ENCODE data around the gene RBP3. TPM values are rescaled to one million over a fixed set of nuclear protein-coding genes. Genes with fewer than 3 reads are reported as not detected.

Gene RBP3
- total RNA-seq, 4 donors from 2014 or later: not detected

GRCh38 chr10:47310090-47310505 lies 38.1 kb upstream of the RBP3 start:
- no peaks in the 10 kb centered on the region for H3K27me3 ChIP-seq
- H3K9me3 ChIP-seq: no peaks in the 10 kb centered on the region
- H3K27ac ChIP-seq: no peak overlapping the region
- no peak overlapping the region for H3K4me3 ChIP-seq
- ATAC-seq: no peak
- H3K4me1 ChIP-seq: no peaks in the 10 kb centered on the region
- intact Hi-C loops (cut with DNase I; ENCODE audit: low total_unique reads): no loop called here
- TF ChIP-seq POLR2A (IDR thresholded peaks at IDR 0.05): no peak
- TF ChIP-seq, protein P1, sequence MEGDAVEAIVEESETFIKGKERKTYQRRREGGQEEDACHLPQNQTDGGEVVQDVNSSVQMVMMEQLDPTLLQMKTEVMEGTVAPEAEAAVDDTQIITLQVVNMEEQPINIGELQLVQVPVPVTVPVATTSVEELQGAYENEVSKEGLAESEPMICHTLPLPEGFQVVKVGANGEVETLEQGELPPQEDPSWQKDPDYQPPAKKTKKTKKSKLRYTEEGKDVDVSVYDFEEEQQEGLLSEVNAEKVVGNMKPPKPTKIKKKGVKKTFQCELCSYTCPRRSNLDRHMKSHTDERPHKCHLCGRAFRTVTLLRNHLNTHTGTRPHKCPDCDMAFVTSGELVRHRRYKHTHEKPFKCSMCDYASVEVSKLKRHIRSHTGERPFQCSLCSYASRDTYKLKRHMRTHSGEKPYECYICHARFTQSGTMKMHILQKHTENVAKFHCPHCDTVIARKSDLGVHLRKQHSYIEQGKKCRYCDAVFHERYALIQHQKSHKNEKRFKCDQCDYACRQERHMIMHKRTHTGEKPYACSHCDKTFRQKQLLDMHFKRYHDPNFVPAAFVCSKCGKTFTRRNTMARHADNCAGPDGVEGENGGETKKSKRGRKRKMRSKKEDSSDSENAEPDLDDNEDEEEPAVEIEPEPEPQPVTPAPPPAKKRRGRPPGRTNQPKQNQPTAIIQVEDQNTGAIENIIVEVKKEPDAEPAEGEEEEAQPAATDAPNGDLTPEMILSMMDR (IDR thresholded peaks at IDR 0.05 in 4 of 5, conservative IDR thresholded peaks at IDR 0.05 in 1 of 5): no peak
- in situ Hi-C loops (cut with MboI; ENCODE audit: low sequenced_read_pairs in 4 of 4): loop anchor here in 3 of 4 donors (10.0 kb wide), 3 partner anchors 255 to 285 kb away; no protein-coding TSS in a partner anchor
- H3K36me3 ChIP-seq: no peaks in the 10 kb centered on the region
- no peak for DNase-seq

DNA sequence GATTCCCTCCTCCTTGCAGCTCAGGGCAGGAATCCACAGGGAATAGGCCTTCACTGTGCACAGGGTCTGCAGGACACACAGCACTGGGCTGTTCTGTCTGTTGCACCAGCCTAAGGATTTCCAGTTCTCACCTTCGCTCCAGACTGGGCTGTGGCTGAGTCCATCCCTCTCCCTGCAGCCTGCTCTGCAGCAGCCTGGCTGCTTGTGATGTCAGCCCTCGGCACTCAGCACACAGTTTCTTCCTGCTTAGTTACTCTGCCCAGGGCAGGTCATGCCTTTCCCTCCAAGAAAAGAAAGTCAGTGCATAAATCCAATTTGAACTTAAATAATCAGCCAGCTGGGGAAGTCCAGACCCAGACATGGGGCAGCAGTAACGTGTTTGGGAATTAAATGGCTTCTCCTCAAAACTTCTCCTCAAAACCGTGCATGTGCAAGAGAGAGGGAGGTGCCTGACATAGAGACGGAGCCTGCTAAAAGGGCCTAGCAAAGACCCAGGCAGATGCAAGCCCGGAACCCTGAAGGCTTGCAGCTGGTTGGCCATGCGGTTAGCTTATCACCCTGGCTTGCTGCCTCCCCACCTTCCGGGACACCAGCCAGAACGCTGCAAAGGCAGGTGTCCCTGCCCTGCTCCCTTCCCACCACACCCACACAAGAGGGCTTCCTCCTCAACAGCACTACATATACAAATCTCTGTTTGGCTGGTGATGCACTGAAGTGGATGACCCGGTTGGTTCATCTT lies 36.8 kb upstream of the RBP3 start:
- Histone ChIP-seq H3K9me3 (no peaks in the 10 kb centered on the region), H3K27ac (no peak overlapping the region), H3K4me1 (no peaks in the 10 kb centered on the region), H3K36me3 (no peaks in the 10 kb centered on the region), H3K27me3 (no peaks in the 10 kb centered on the region), H3K4me3 (no peak overlapping the region)
- DNase-seq (no peak), ATAC-seq (no peak)
- TF ChIP-seq, protein P1 (IDR thresholded peaks at IDR 0.05 in 4 of 5, conservative IDR thresholded peaks at IDR 0.05 in 1 of 5): no peak
- no peak for TF ChIP-seq POLR2A (IDR thresholded peaks at IDR 0.05)
- intact Hi-C loops (cut with DNase I; ENCODE audit: low total_unique reads): no loop called here
- in situ Hi-C loops (cut with MboI; ENCODE audit: low sequenced_read_pairs in 4 of 4): loop anchor here in 3 of 4 donors (10.0 kb wide), 3 partner anchors 257 to 287 kb away; no protein-coding TSS in a partner anchor

- H3K27ac ChIP-seq: no peak overlapping the region
Measured at GRCh38 chr10:47311932-47312662, 36.1 kb upstream of the RBP3 start.

GRCh38 chr10:47312663-47312995 lies 35.5 kb upstream of the RBP3 start:
- intact Hi-C loops (cut with DNase I; ENCODE audit: low total_unique reads) (loop anchor here (1.0 kb wide), 2 partner anchors 265 to 288 kb away; no protein-coding TSS in a partner anchor), in situ Hi-C loops (cut with MboI; ENCODE audit: low sequenced_read_pairs in 4 of 4) (loop anchor here in 3 of 4 donors (10.0 kb wide), 3 partner anchors 258 to 288 kb away; no protein-coding TSS in a partner anchor)
- H3K27me3 ChIP-seq: no peaks in the 10 kb centered on the region
- H3K9me3 ChIP-seq: no peaks in the 10 kb centered on the region
- H3K4me3 ChIP-seq: no peak overlapping the region
- no peak for ATAC-seq
- TF ChIP-seq, protein P1 (IDR thresholded peaks at IDR 0.05 in 4 of 5, conservative IDR thresholded peaks at IDR 0.05 in 1 of 5): no peak
- TF ChIP-seq POLR2A (IDR thresholded peaks at IDR 0.05): no peak
- no peak for DNase-seq
- no peaks in the 10 kb centered on the region for H3K4me1 ChIP-seq
- H3K36me3 ChIP-seq: no peaks in the 10 kb centered on the region
- no peak overlapping the region for H3K27ac ChIP-seq

More at GRCh38 chr10:47311932-47312662, 36.1 kb upstream of the RBP3 start:
- Histone ChIP-seq H3K36me3 (no peaks in the 10 kb centered on the region), H3K4me1 (no peaks in the 10 kb centered on the region), H3K4me3 (no peak overlapping the region), H3K9me3 (no peaks in the 10 kb centered on the region), H3K27me3 (no peaks in the 10 kb centered on the region)
- intact Hi-C loops (cut with DNase I; ENCODE audit: low total_unique reads) (loop anchor here (1.0 kb wide), 2 partner anchors 265 to 288 kb away; no protein-coding TSS in a partner anchor), in situ Hi-C loops (cut with MboI; ENCODE audit: low sequenced_read_pairs in 4 of 4) (loop anchor here in 3 of 4 donors (10.0 kb wide), 3 partner anchors 257 to 287 kb away; no protein-coding TSS in a partner anchor)
- DNase-seq (peak; percentile 57 to 74), ATAC-seq (peak; percentile 81 to 90)
- TF ChIP-seq POLR2A (IDR thresholded peaks at IDR 0.05): no peak
- TF ChIP-seq, protein P1 (IDR thresholded peaks at IDR 0.05 in 4 of 5, conservative IDR thresholded peaks at IDR 0.05 in 1 of 5): peak; percentile 75 to 82 (median 79)

All from gastrocnemius medialis (tissue), 4 donors.